Measurements from ENCODE around the gene NUDC.

The NUDC gene

GRCh38 chr1:26959270-26959669, 37.7 kb downstream of the NUDC start:
- DNase-seq (ENCODE audit: low read depth), result no peak
- TF ChIP-seq, protein P1, sequence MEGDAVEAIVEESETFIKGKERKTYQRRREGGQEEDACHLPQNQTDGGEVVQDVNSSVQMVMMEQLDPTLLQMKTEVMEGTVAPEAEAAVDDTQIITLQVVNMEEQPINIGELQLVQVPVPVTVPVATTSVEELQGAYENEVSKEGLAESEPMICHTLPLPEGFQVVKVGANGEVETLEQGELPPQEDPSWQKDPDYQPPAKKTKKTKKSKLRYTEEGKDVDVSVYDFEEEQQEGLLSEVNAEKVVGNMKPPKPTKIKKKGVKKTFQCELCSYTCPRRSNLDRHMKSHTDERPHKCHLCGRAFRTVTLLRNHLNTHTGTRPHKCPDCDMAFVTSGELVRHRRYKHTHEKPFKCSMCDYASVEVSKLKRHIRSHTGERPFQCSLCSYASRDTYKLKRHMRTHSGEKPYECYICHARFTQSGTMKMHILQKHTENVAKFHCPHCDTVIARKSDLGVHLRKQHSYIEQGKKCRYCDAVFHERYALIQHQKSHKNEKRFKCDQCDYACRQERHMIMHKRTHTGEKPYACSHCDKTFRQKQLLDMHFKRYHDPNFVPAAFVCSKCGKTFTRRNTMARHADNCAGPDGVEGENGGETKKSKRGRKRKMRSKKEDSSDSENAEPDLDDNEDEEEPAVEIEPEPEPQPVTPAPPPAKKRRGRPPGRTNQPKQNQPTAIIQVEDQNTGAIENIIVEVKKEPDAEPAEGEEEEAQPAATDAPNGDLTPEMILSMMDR (IDR thresholded peaks at IDR 0.05; ENCODE audit: insufficient read depth, low read depth, low read length, missing control alignments), result no peak
- H3K4me3 ChIP-seq (ENCODE audit: low read length), result peak overlapping the region; percentile 96

GRCh38 chr1:26959722-26960624, 38.4 kb downstream of the NUDC start, which contains the start of gene KDF1:
Gene KDF1 (minus strand): TSS chr1:26960468. CDS start chr1:26952380, 8,088 bp downstream.
- TF ChIP-seq, protein P1 (IDR thresholded peaks at IDR 0.05; ENCODE audit: insufficient read depth, low read depth, low read length, missing control alignments), result peak; percentile 29
- H3K4me3 ChIP-seq (ENCODE audit: low read length), result peak within 1 kb of the TSS; percentile 96
- DNase-seq (ENCODE audit: low read depth), result peak; percentile 92

DNA sequence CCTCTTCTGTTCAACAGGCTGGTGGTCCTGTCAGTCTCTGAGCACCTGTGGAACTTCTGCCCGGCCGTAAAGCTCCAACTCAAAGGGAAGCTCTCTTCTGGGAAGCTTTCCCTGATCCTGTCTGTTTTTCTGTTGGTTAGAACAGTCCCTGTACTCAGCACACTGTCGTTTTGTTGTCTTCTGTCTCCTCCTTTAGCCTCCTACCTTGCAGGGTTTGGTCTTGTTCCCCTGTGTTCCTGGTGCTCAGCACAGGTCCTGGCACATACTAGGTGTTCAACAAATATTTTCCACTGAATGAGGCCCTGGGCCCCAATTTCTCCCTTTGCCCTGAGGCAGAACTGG, 39.1 kb downstream of the NUDC start:
- TF ChIP-seq, protein P1 (IDR thresholded peaks at IDR 0.05; ENCODE audit: insufficient read depth, low read depth, low read length, missing control alignments), result no peak
- peak overlapping the region; percentile 96 for H3K4me3 ChIP-seq (ENCODE audit: low read length)
- DNase-seq (ENCODE audit: low read depth), result no peak

GRCh38 chr1:26961826-26962225, 40.3 kb downstream of the NUDC start:
- peak; percentile 89 for DNase-seq (ENCODE audit: low read depth)
- TF ChIP-seq, protein P1 (IDR thresholded peaks at IDR 0.05; ENCODE audit: insufficient read depth, low read depth, low read length, missing control alignments), result no peak
- H3K4me3 ChIP-seq (ENCODE audit: low read length), result no peak overlapping the region

DNA sequence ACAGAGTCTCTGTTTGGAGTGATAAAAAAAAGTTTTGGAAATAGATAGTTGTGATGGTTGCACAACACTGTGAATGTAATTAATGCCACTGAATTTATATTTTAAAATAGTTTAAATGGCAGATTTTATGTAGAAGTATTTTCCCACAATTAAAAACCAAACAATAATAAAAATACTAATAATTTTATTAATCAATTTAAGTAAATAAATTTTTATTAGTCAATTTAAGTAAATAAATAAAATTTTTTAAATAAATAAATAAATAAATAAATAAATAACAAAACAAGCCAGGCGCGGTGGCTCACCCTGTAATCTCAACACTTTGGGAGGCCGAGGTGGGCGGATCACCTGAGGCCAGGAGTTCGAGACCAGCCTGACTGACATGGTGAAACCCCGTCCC, 43.7 kb downstream of the NUDC start:
- no peak overlapping the region for H3K4me3 ChIP-seq (ENCODE audit: low read length)
- no peak for DNase-seq (ENCODE audit: low read depth)
- TF ChIP-seq, protein P1 (IDR thresholded peaks at IDR 0.05; ENCODE audit: insufficient read depth, low read depth, low read length, missing control alignments), result no peak

GRCh38 chr1:26965628-26966027, 44.1 kb downstream of the NUDC start:
- no peak overlapping the region for H3K4me3 ChIP-seq (ENCODE audit: low read length)
- no peak for DNase-seq (ENCODE audit: low read depth)
- TF ChIP-seq, protein P1 (IDR thresholded peaks at IDR 0.05; ENCODE audit: insufficient read depth, low read depth, low read length, missing control alignments), result no peak

Measured in epithelial cell of esophagus (primary cell).